ENCODE data around the gene NID1.

DNA sequence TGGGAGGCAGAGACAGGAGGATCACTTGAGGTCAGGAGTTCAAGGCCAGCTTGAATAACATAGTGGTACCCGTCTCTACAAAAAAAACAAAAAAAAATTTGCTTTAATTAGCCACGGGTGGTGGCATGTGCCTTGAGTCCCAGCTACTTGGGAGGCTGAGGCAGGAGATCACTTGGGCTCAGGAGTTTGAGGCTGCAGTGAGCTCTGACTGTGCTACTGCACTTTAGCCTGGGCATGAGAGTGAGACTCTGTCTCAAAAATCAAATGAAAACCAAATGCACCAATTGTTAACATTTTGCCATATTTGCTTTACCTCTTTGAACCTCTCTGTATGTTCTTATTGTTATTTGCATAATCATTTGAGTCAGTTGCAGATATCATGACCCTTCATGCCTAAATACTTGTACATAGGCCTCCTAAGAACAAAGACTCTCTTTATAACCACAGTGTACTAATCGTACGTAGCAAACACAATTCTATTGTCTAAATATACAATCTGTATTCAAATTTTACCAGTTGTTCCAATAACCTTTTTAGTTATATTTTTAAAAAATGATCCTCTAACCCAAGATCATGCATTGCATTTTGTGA lies 8.5 kb upstream of the NID1 start:
- TF ChIP-seq EZH2 (IDR thresholded peaks at IDR 0.05) (no peak), POLR2AphosphoS5 (IDR thresholded peaks at IDR 0.05; ENCODE audit: borderline replicate concordance, low read depth, low read length) (no peak)

Data from SK-N-MC (cell line).